ENCODE measurements around the gene KANK4.

Gene KANK4

GRCh38 chr1:62304515-62304914 is 14.7 kb downstream of the KANK4 start:
- DNase-seq: no peak

DNA sequence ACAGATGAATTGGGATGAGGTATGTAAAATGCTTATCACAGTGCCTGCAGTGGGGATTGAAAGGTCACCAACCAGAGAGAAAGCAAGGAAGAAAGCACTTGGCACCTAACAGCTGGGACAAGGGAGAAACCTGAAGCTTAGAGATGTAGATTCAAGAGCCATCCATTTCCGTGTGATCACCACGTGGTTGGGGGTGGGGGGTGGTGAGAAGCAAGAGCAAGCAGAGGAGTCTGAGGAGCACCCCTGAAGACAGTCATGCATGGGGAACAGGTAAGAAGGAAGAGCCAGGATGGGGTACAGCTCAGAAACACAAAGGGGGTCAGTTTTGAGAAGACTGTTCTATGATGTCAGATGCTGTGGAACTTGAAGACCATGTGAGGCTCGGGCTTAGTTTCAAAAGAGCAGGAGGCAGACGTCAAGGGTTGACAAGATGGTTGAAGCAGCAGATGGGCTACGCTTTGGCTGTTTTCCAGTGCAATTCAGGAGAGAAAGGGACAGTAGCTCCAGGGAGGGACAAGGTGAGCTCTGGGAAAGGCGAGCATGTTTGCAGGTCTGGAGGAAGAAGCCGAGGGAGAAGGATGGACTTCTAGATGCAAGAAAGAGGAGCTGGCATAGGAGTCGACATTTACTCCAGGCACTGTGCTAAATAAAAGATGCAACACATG is 17.4 kb downstream of the KANK4 start:
- no peak for DNase-seq

DNA sequence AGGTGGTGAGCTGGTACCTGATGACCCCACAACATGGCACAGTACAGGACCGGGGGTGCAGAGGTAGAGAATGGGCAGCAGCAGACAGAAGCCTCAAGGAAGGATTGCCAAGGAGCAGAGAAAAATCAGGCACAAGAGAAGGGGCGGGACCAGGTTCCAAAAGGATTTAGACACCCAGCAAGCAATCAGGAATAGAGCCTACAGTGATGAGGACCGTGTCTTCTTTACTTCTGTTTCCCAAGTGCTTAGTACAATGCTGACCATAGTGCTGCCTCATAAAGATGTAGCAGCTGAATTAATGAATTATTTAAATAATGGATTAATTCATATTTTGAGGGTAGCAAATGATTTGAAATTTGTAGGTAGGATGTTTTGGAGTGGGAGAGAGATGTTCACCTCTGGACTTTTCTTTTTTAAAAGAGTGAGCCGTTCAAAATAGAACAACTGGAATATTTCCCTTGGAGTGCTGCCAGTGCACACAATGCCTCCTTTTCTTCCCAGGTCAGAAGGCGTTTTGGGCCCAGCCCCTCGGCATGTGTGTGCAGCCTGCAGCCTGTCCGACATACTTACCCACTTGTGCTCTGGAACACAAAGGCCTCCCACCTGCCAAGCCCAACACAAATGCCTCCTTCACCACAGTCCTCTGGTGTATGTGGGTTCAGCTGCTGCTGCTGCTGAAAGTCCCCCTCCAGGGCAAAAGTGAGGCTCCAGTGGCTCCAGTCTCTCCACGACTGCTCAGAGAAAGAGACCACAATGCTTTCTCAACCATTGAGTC is 19.6 kb downstream of the KANK4 start:
- DNase-seq: peak; percentile 29 to 63

- DNase-seq: no peak
These were observed 23.2 kb downstream of the KANK4 start for GRCh38 chr1:62295921-62296491.

DNA sequence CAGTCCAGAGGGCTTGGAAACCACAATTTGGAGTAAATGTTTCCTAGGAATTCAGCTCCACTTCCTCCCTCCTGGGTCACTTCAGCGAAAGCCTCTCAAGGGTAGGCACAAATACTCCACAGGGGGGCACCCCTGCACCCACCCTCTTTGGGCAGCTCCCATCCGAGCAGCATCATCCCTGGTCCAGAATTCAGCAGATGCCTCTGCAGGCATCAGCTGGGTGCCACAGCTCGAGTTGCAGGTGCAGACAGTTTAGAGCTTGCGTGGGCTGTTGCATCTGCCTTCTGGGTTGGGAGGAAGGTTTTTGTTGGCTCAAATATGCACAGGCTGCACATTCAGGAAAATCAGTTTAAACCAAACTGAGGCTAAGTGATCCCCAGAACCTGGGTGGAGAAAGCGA is 25.0 kb downstream of the KANK4 start:
- no peak for DNase-seq

DNA sequence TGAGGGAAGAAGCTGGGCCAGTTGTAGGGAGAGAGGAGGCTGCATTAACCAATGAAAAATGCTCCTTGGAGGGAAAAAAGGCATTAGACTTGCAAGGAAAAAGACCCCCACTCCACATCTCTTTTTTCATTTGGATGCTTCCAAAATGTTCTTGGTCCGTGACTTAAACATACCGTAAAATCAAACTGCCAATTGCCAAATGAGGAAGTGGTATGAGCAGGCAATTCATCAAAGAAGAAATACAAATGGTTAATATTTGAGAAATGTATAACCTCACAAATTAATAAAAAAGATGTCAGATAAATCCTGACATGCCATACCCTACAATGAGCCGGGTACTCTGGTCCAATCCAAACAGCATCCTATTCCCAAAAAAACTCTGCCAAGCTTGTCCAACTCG is 30.6 kb downstream of the KANK4 start:
- no peak for DNase-seq

DNA sequence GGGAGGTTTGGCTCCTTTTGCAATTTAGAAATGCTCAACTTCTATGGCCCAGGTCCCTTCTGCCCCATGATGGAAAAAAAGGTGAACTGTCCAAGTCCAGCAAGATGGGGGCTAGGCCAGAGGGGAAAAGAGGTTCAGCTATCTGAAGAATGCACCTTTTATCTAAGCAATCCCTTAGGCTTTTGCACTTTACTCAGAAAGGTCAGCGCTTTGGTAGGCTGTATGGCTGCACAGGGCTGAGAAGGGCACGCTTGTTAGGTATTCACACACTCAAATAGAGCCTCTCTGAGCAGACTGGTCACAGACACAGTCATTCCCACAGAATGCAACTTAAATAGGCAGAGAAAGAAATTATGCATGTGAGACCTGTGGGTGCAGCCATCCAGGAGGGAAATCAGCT is 31.0 kb downstream of the KANK4 start:
- no peak for DNase-seq

DNA sequence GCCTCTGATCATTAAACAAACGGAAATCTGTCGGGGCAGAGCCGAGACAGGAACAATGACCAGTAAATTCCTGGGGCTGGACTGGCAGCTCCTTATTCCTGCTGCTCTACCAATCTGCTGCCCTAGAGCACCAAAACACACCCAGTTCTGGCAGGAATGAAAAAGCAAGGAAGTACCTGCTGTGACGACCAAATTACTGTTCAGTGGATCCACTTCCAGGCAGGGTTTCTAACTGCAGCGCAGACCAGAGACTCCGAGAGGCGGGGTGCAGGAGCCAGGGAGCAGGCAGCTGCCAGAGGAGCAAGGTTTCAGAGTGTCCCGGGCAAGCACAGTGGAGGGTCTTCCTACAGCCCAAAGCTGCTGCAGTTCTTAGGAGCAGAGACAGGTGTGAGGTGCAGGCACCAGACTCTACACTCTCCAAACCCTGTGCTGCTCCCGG is 32.4 kb downstream of the KANK4 start:
- DNase-seq: no peak

DNA sequence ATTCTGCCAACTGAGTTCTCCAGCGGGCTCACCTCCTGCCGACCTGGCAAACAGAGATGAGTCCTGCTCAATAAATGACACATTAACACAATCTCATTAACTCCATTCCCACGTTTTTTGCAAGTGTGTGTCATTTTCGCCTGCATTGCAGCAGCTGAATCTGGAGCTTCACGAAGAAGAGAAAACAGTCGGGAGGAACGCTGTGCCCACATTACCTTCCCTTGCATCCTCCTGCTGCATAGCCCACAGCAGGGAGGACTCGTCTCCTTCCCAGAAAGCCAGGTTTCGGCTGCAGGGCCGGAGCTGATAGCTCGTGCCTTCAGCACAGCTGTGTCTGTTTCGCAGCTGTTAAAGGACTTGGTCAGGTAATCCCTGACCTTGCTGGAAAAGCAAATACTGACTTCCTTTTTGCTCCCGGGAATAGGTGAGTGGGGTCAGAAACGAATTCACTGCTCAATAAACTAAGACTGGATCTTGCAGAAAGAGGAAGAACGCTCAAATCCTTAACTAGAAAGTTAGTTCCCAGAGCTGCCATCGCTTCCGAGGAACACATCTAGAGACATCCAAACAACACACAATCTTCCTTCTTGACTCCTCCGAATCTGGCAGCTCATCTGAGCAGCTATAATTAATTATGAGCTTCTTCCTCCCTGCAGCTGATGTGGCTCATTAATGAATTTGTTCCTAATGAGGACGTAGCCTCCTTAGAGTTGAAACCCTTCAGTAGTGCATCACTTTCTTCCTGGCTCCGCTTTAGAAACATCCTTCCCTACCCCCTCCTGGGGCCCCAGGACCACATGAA is 33.0 kb downstream of the KANK4 start:
- no peak for DNase-seq

DNA sequence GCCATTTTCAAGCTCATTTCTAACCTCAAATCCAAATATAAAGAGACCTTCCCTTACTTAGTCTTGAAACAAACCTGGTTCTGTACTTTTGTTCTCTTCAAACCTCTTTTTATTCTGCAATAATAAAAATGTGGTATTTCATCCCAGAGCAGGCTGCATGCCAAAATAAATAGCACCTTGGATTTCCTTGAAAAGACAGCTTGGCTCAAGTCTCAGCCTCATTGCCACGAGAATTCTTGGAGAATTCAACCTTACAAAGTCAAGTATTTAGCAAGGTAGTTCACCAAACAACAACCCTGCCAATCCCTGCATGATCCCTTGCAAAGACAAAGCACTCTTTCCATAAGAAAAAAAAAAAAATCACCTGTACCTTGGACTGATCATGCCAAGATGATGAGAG is 33.8 kb downstream of the KANK4 start:
- DNase-seq: no peak

DNA sequence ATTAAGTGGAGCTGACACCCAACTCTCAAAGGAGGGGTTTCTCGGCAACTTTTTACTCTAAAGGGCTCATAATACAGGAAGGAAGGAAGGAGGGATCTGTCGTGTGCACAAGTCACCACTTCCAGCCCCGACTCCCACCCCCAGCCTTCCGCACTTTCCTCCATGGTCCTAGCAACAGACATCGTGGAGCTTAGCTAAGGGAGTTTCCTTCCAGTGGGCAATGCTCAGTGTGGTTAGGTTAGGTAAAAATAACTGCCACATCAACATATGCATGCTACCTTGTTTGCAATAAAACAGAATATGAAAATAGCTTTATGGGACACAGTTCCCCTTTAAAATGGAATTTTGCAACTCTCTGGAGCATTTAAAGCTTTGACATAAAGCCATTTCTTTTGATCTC is 35.2 kb downstream of the KANK4 start:
- no peak for DNase-seq

GRCh38 chr1:62282909-62283755 is 36.1 kb downstream of the KANK4 start:
- DNase-seq: no peak

- DNase-seq: no peak
These were observed 37.2 kb downstream of the KANK4 start for GRCh38 chr1:62281922-62282555.

DNA sequence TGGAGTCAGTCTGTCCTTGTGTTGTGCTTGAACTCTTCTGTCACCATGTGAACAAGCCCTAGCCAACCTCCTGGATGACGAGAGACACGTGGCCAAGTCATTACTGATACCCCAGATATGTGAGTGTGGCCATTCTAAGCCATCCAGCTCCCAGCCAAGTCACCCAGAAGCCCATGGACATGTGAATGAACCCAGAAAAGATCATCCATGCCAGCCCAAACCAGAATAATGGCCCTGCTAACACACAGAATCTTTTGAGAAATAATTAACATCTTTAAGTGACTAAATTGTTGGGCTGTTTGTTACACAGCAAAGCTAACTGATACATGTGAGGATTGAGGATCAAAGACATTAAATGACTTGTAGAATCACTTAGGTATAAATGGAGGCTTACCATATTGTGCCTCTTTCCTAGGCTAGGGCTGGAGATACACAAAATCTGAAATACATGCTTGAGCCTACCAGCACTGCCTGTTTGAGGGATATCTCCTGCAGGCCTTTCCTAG is 38.2 kb downstream of the KANK4 start:
- DNase-seq: no peak

DNA sequence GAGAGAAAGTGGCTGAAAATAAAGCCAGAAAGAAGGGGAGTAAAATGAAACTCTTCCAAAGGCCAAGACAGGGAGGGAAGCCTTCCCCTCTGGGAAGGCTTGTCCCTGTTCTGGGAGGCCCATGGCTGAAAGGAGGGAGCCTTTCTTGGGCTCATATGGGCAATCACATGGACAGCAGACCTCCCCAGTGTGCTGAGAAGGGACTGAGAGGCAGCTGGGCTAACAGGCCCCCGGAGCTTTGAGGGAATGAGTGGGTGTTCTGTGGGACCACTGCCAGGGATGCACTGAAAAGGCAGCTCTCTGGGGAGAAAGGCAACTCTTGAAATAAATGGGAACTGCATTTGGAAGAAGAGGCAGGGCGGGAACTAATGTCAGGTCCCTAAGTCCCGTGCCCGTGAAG is 39.1 kb downstream of the KANK4 start:
- DNase-seq: no peak

DNA sequence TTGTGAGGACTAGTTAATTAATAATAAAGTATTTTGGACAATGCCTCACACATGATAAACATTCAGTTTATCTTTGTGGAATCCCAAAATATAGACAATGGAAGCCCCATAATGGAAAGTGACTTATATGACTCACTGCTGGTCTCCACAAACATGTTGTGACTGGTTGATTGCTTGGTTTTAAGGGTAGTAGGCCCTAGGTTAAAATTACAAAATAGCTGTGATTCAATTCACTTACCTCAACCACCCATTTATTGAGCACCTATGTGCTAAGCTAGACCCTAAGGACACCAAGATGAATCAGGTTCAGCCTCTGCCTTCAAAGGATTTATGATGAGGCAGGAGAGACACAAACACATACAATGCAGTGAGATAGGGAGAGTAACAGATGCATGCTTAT is 42.4 kb downstream of the KANK4 start:
- no peak for DNase-seq

GRCh38 chr1:62274496-62275485 is 44.4 kb downstream of the KANK4 start:
- DNase-seq: no peak

- DNase-seq: no peak
These were observed 45.3 kb downstream of the KANK4 start for GRCh38 chr1:62273953-62274352.

- no peak for DNase-seq
These were observed 47.1 kb downstream of the KANK4 start for GRCh38 chr1:62271948-62272728.

GRCh38 chr1:62271134-62271533 is 48.1 kb downstream of the KANK4 start:
- no peak for DNase-seq

Data from hippocampal formation (tissue), 2 donors.